Measurements from ENCODE around the gene SWSAP1. TPM values are rescaled to one million over a fixed set of nuclear protein-coding genes. Genes with fewer than 3 reads are reported as not detected.
"Not testable (repeated sequence)": the region's sequence is repeated elsewhere in the genome, so short reads cannot be mapped to it uniquely, and the experiment has no call there.

SWSAP1 gene
- total and polyA plus RNA-seq, 12 donors: 2.1 to 8.4 (median 4.4) TPM

GRCh38 chr19:11330127-11330526, 44.3 kb upstream of the SWSAP1 start:
- Histone ChIP-seq H3K4me3 (no peak overlapping the region), H3K27me3 (no peaks in the 10 kb centered on the region), H3K9me3 (replicated peaks in 1 of 3) (no peaks in the 10 kb centered on the region), H3K36me3 (replicated peaks in 1 of 2) (peaks cover 0 to 30% of the 10 kb centered on the region in 2 donors), H3K4me1 (replicated peaks in 1 of 2) (no peaks in the 10 kb centered on the region), H3K27ac (no peak overlapping the region)
- TF ChIP-seq POLR2A (IDR thresholded peaks at IDR 0.05) (no peak), CTCF (IDR thresholded peaks at IDR 0.05) (no peak)
- WGBS, 4 donors: 69 to 84% (median 81%) methylated on average over 4 of the region's 4 CpGs
- no peak for DNase-seq
- intact Hi-C loops (cut with DNase I): no loop called here

- Histone ChIP-seq H3K4me3 (no peak overlapping the region), H3K36me3 (replicated peaks in 1 of 2) (peaks cover 0 to 44% of the 10 kb centered on the region in 2 donors), H3K9me3 (replicated peaks in 1 of 3) (no peaks in the 10 kb centered on the region), H3K27me3 (no peaks in the 10 kb centered on the region), H3K27ac (no peak overlapping the region), H3K4me1 (replicated peaks in 1 of 2) (no peaks in the 10 kb centered on the region)
- no peak for TF ChIP-seq POLR2A (IDR thresholded peaks at IDR 0.05)
- TF ChIP-seq CTCF (IDR thresholded peaks at IDR 0.05): no peak
- intact Hi-C loops (cut with DNase I): no loop called here
- 77 to 96% (median 86%) methylated on average over 4 of the region's 4 CpGs for WGBS, 4 donors
- DNase-seq: no peak
Observed at GRCh38 chr19:11331502-11331901, 43.0 kb upstream of the SWSAP1 start.

- TF ChIP-seq POLR2A (IDR thresholded peaks at IDR 0.05) (no peak), CTCF (IDR thresholded peaks at IDR 0.05) (no peak)
- Histone ChIP-seq H3K4me1 (replicated peaks in 1 of 2) (no peaks in the 10 kb centered on the region), H3K9me3 (replicated peaks in 1 of 3) (no peaks in the 10 kb centered on the region), H3K27ac (no peak overlapping the region), H3K4me3 (no peak overlapping the region), H3K36me3 (replicated peaks in 1 of 2) (peaks cover 0 to 38% of the 10 kb centered on the region in 2 donors), H3K27me3 (no peaks in the 10 kb centered on the region)
- intact Hi-C loops (cut with DNase I): no loop called here
- DNase-seq: no peak
- WGBS, 4 donors: 93 to 95% (median 94%) methylated on average over 5 of the region's 5 CpGs
Observed at GRCh38 chr19:11332822-11333221, 41.6 kb upstream of the SWSAP1 start.

GRCh38 chr19:11333838-11334237, 40.6 kb upstream of the SWSAP1 start:
- H3K27ac ChIP-seq; H3K27me3 ChIP-seq; DNase-seq; H3K4me3 ChIP-seq; intact Hi-C loops (cut with DNase I); H3K9me3 ChIP-seq (replicated peaks in 1 of 3); H3K4me1 ChIP-seq (replicated peaks in 1 of 2): not testable (repeated sequence)
- peaks cover 0 to 38% of the 10 kb centered on the region in 2 donors for H3K36me3 ChIP-seq (replicated peaks in 1 of 2)
- WGBS, 4 donors: 86 to 94% (median 89%) methylated on average over 9 of the region's 9 CpGs

GRCh38 chr19:11335449-11336146, 38.9 kb upstream of the SWSAP1 start:
- Histone ChIP-seq H3K9me3 (replicated peaks in 1 of 3) (no peaks in the 10 kb centered on the region), H3K27me3 (no peaks in the 10 kb centered on the region), H3K4me3 (no peak overlapping the region), H3K36me3 (replicated peaks in 1 of 2) (peaks cover 0 to 35% of the 10 kb centered on the region in 2 donors), H3K27ac (no peak overlapping the region), H3K4me1 (replicated peaks in 1 of 2) (peaks cover 11 to 13% of the 10 kb centered on the region in 2 donors)
- WGBS, 4 donors: 91 to 100% (median 95%) methylated on average over 1 to 17 of the region's 17 CpGs
- intact Hi-C loops (cut with DNase I): no loop called here
- TF ChIP-seq CTCF (IDR thresholded peaks at IDR 0.05) (no peak), POLR2A (IDR thresholded peaks at IDR 0.05) (no peak)
- no peak for DNase-seq
